Lung (tissue), 12 donors: Measurements from ENCODE around the gene CLOCK. TPM values are rescaled to one million over a fixed set of nuclear protein-coding genes. Genes with fewer than 3 reads are reported as not detected.

Experiments
- ATAC-seq: fragments of 200-7000 bp; cut with Tn5 transposase; one replicate; pipeline ENCODE4 v1.9.1; 2020; ENCODE audit warnings: moderate number of reproducible peaks; ENCODE audit not compliant: insufficient read depth, low FRiP score
- DNase-seq, 3 donors: peaks; one replicate each; pipeline ENCODE4 v3.0.0-alpha.2; 2013 to 2017
- H3K27ac ChIP-seq, 2 donors: one replicate each; pipeline ENCODE4 v1.5.1; 2013; ENCODE audit warnings: mild to moderate bottlenecking in 2 of 2, moderate library complexity in 2 of 2, control low read depth in 1 of 2, inconsistent platforms in 1 of 2, low read depth in 1 of 2, low read length in 1 of 2
- H3K27me3 ChIP-seq, 3 donors: one replicate each; pipeline ENCODE4 v1.5.1; 2013; ENCODE audit warnings: low read length in 2 of 3; ENCODE audit not compliant: control insufficient read depth in 3 of 3, insufficient read depth in 3 of 3
- H3K36me3 ChIP-seq, 4 donors: one replicate each; pipeline ENCODE4 v1.5.1; 2013; ENCODE audit warnings: low read length in 4 of 4, mild to moderate bottlenecking in 1 of 4, moderate library complexity in 1 of 4; ENCODE audit not compliant: control insufficient read depth in 4 of 4, insufficient read depth in 4 of 4
- H3K4me1 ChIP-seq, 5 donors: one replicate each; pipeline ENCODE4 v1.5.1; 2013; ENCODE audit warnings: low read length in 5 of 5, mild to moderate bottlenecking in 2 of 5, moderate library complexity in 1 of 5; ENCODE audit not compliant: control insufficient read depth in 5 of 5, insufficient read depth in 5 of 5
- H3K4me3 ChIP-seq: one replicate; pipeline ENCODE4 v1.5.1; 2013; ENCODE audit warnings: mild to moderate bottlenecking, control low read depth, moderate library complexity
- H3K9ac ChIP-seq, 2 donors: one replicate each; pipeline ENCODE4 v1.5.1; 2013; ENCODE audit warnings: low read length in 2 of 2, control low read depth in 1 of 2; ENCODE audit not compliant: insufficient read depth in 1 of 2
- H3K9me3 ChIP-seq, 4 donors: one replicate each; pipeline ENCODE4 v1.5.1; 2013; ENCODE audit warnings: low read length in 3 of 4, mild to moderate bottlenecking in 1 of 4, moderate library complexity in 1 of 4; ENCODE audit not compliant: control insufficient read depth in 4 of 4, insufficient read depth in 3 of 4
- CTCF ChIP-seq: IDR thresholded peaks from 2 replicates; pipeline ENCODE4 v1.5.1; 2012; ENCODE audit warnings: mild to moderate bottlenecking; ENCODE audit errors: control extremely low read depth, extremely low read depth
- WGBS, 2 donors: extraction: QIAGEN DNeasy Blood & Tissue Kit; methylation state at CpG; one replicate each; pipeline ENCODE4 v1.1.7; 2013; 5-methylcytosine and 5-hydroxymethylcytosine counted together
- polyA plus RNA-seq, 2 donors: library from polyadenylated mRNA; stranded (reverse); fragments of 200-250 nt; gene quantifications; one replicate each; pipeline ENCODE4 v1.2.1, GENCODE V29; 2013
- total RNA-seq, 2 donors: library from RNA; depleted of rRNA in 1 of 2; stranded (reverse); fragments of >200 nt in 1 of 2; gene quantifications; one replicate each; pipeline ENCODE4 v1.2.1, GENCODE V29; 2014 to 2021
- donor health status: control.
- donor health status: control.
- donor health status: Bipolar disorder and iron deficiency.
- donor health status: healthy.
- donor health status: DM: yes; HTN: yes; CAD: no.

CLOCK gene
- total and polyA plus RNA-seq, 4 donors: 6.2 to 29.7 (median 14.7) TPM

- ATAC-seq (no peak), DNase-seq (no peak)
- H3K4me3 ChIP-seq: no peak overlapping the region
- H3K36me3 ChIP-seq: peaks cover 0 to 5% (median 0%) of the 10 kb centered on the region in 4 donors
- TF ChIP-seq CTCF: no peak
- no peaks in the 10 kb centered on the region for H3K27me3 ChIP-seq
- no peaks in the 10 kb centered on the region for H3K9me3 ChIP-seq
- H3K9ac ChIP-seq: no peak overlapping the region
- peaks cover 0 to 6% (median 0%) of the 10 kb centered on the region in 5 donors for H3K4me1 ChIP-seq
- 93 to 98% methylated on average over 1 of the region's 1 CpG for WGBS, 2 donors
- no peak overlapping the region for H3K27ac ChIP-seq
These were observed 33.7 kb downstream of the CLOCK start for GRCh38 chr4:55512922-55513571.

GRCh38 chr4:55512077-55512476 lies 34.6 kb downstream of the CLOCK start:
- H3K9ac ChIP-seq: no peak overlapping the region
- peaks cover 0 to 5% (median under 1%) of the 10 kb centered on the region in 4 donors for H3K36me3 ChIP-seq
- ATAC-seq (no peak), DNase-seq (no peak)
- H3K9me3 ChIP-seq: no peaks in the 10 kb centered on the region
- no peak overlapping the region for H3K27ac ChIP-seq
- TF ChIP-seq CTCF: no peak
- no peak overlapping the region for H3K4me3 ChIP-seq
- no peaks in the 10 kb centered on the region for H3K27me3 ChIP-seq
- H3K4me1 ChIP-seq: peaks cover 0 to 6% (median 0%) of the 10 kb centered on the region in 5 donors
- 97 to 100% methylated on average over 1 of the region's 1 CpG for WGBS, 2 donors

- Histone ChIP-seq H3K36me3 (peaks cover 0 to 5% (median 2%) of the 10 kb centered on the region in 4 donors), H3K4me1 (peaks cover 0 to 6% (median 0%) of the 10 kb centered on the region in 5 donors), H3K9me3 (no peaks in the 10 kb centered on the region), H3K9ac (no peak overlapping the region), H3K4me3 (no peak overlapping the region), H3K27me3 (no peaks in the 10 kb centered on the region), H3K27ac (no peak overlapping the region)
- TF ChIP-seq CTCF: no peak
- DNase-seq (no peak), ATAC-seq (no peak)
These were observed 36.0 kb downstream of the CLOCK start for GRCh38 chr4:55510685-55511084.

- Histone ChIP-seq H3K4me3 (no peak overlapping the region), H3K9me3 (no peaks in the 10 kb centered on the region), H3K27ac (no peak overlapping the region), H3K9ac (no peak overlapping the region), H3K4me1 (peaks cover 0 to 6% (median 0%) of the 10 kb centered on the region in 5 donors), H3K36me3 (peaks cover 0 to 5% (median 2%) of the 10 kb centered on the region in 4 donors), H3K27me3 (no peaks in the 10 kb centered on the region)
- DNase-seq (no peak), ATAC-seq (no peak)
- 71 to 80% methylated on average over 3 of the region's 3 CpGs for WGBS, 2 donors
- no peak for TF ChIP-seq CTCF
These were observed 37.4 kb downstream of the CLOCK start for GRCh38 chr4:55509266-55509665.
